GM18909 (cell line): ENCODE measurements around the gene SLC38A6.
"Not testable (repeated sequence)": the region's sequence is repeated elsewhere in the genome, so short reads cannot be mapped to it uniquely, and the experiment has no call there.

Experiments used
- ATAC-seq: cut with Tn5 transposase; IDR thresholded peaks from one replicate; pipeline ENCODE4 v1.9.1; 2021; ENCODE audit warnings: mild to moderate bottlenecking; ENCODE audit not compliant: unreplicated experiment, poor library complexity

Gene SLC38A6

DNA sequence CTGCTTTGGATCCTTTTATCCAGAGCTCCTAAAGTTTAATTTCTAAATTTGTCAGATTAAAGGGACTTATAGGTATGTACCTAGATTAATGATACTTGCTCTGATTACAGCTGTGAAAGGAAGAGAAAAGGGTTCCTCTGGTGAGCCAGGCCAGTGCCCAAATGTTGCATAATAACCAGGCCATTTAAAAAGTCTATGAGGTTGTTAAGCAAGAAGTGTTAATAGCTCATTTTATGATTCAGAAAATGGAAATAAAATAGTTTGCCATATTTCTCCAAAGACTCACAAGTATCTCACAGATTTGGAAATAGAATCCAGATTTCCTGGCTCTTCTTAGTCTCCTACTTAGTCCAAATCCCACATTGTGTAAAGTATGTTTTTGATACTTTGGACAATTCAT is 67.6 kb downstream of the SLC38A6 start:
- no peak for ATAC-seq

DNA sequence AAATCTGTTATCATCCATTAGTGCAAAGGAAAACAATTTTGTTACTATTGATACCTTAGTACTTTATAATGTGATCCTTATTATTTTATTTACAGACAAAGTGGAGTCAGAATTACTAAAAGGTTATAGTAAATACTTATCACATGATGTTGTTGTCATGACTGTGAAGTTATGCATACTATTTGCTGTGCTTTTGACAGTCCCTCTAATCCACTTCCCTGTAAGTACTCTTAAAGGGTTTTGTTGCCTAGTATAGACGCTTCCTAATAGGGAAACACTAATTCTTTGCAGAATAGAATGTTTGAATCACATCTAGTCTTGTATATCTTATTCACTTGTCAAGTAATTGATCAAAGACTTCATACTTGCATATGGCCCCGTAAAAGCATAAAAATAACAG is 69.4 kb downstream of the SLC38A6 start:
- no peak for ATAC-seq

- ATAC-seq: no peak
These were observed 70.0 kb downstream of the SLC38A6 start for GRCh38 chr14:61051051-61051450.

- ATAC-seq: no peak
These were observed 70.6 kb downstream of the SLC38A6 start for GRCh38 chr14:61051621-61052020.

DNA sequence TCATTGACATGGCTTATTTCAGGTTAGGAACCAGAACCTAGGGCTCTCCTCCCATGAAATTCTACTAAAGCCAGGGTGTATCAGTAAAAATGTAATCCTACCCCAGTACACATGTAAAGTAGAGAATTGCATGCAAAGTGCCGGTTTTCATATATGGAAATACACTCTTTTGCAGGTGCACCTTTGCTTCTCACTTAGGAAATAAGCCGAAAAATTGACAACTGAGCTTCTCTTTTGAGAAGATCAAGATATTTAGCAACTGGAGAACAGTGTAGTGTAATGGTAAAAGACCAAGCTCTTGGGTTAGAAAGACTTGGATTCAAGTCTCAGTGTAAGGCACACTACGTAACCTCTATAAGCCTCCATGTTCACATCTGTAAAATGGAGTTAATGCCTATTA is 82.4 kb downstream of the SLC38A6 start:
- no peak for ATAC-seq

DNA sequence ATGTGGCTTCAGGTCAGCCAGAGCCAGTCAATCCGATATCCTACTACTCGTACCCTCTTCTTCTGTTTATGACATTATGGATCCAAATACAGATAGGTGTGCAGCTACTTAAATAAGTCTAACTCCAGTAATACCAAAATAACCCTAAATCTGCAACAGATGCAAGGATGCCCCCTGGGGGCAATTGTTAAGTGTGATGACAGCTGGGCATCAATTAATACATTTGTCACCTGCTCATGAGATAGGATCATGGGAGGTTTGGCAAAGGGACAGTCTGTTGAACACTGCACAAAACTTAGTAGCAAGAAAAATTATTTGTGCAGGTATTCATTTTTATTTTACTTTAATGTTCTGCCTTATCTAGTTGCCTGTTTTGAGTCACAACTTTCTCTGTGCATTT is 83.2 kb downstream of the SLC38A6 start:
- no peak for ATAC-seq

GRCh38 chr14:61064856-61065255 is 83.8 kb downstream of the SLC38A6 start:
- no peak for ATAC-seq

- ATAC-seq: no peak
These were observed 84.6 kb downstream of the SLC38A6 start for GRCh38 chr14:61065656-61066055.

DNA sequence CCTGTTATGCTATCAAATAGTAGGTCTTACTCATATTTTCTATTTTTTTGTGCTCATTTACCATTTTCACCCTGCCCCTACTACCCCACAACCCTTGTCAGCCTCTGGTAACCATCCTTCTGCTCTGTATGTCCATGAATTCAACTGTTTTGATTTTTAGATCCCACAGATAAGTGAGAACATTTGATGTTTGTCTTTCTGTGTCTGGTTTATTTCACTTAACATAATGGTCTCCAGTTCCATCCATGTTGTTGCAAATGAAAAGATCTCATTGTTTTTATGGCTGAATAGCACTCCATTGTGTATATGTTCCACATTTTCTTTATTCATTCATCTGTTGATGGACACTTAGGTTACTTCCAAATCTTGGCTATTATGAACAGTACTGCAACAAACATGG is 91.4 kb downstream of the SLC38A6 start:
- not testable (repeated sequence) for ATAC-seq

- ATAC-seq: no peak
These were observed 93.8 kb downstream of the SLC38A6 start for GRCh38 chr14:61074852-61075251.

- ATAC-seq: no peak
These were observed 95.5 kb downstream of the SLC38A6 start for GRCh38 chr14:61076556-61076955.

GRCh38 chr14:61077437-61077836 is 96.4 kb downstream of the SLC38A6 start:
- no peak for ATAC-seq

- ATAC-seq: no peak
These were observed 97.1 kb downstream of the SLC38A6 start for GRCh38 chr14:61077951-61078720.

DNA sequence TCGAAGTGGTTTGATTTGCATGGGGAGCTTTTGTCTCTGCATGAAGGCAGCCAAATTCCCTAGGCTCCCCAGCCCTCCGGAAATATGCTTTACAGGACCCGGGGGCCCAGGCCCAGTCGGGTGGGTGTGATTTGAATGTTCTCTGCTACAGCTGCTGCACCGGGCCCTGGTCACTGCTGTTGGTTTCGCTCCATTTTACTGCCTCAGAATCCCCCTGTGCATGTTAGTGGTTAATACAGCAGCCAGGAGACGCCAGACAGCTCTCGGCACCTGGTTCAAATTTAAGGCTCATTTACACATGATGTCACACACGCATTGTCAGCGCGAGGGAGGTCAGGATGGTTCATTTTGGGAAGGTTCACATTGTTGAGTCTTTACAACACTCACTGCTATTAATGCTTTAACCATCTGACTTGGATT is 99.6 kb downstream of the SLC38A6 start:
- ATAC-seq: peak; percentile 86

- ATAC-seq: no peak
These were observed 107.0 kb downstream of the SLC38A6 start for GRCh38 chr14:61088081-61088480.

GRCh38 chr14:61089126-61089750 is 108.2 kb downstream of the SLC38A6 start:
- no peak for ATAC-seq

GRCh38 chr14:61090432-61091216 is 109.6 kb downstream of the SLC38A6 start:
- no peak for ATAC-seq

- no peak for ATAC-seq
These were observed 110.7 kb downstream of the SLC38A6 start for GRCh38 chr14:61091657-61092273.

DNA sequence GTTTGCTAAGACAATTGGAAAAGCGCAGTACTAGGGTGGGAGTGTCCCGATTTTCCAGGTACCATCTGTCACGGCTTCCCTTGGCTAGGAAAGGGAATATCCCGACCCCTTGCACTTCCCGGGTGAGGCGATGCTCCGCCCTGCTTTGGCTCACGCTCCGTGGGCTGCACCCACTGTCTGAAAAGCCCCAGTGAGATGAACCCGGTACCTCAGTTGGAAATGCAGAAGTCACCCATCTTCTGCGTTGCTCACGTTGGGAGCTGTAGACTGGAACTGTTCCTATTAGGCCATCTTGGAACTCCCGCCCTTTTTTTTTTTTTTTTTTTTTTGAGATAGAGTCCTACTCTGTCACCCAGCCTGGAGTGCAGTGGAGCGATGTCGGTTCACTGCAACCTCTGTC is 117.1 kb downstream of the SLC38A6 start:
- ATAC-seq: not testable (repeated sequence)

- no peak for ATAC-seq
These were observed 117.7 kb downstream of the SLC38A6 start for GRCh38 chr14:61098721-61099120.
